ENCODE results near the gene SH3GLB1. TPM values are rescaled to one million over a fixed set of nuclear protein-coding genes. Genes with fewer than 3 reads are reported as not detected.

The SH3GLB1 gene
- total and polyA plus RNA-seq, 9 of the 15 experiments (the other 6 are each of a cell fraction or from before 2014, with no cell fraction given): 8.6 to 34.2 (median 24.2) TPM

- TF ChIP-seq AFF1 (IDR thresholded peaks at IDR 0.05; ENCODE audit: low read depth in 1 of 2, partially characterized antibody in 2 of 2) (no peak), PHF8 (IDR thresholded peaks at IDR 0.05; ENCODE audit: borderline replicate concordance, low read length) (peak; percentile 80; the same call in 1 of the 2 replicates), KDM5B (IDR thresholded peaks at IDR 0.05; ENCODE audit: insufficient replicate concordance, low read depth, low read length) (peak; percentile 55), ARID2 (IDR thresholded peaks at IDR 0.05) (no peak), ZNF408 (CRISPR knock-in tag; IDR thresholded peaks at IDR 0.05; ENCODE audit: low read depth) (no peak), DLX4 (CRISPR knock-in tag; IDR thresholded peaks at IDR 0.05) (no peak), ZFP36 (IDR thresholded peaks at IDR 0.05; ENCODE audit: low read depth, low read length, partially characterized antibody) (no peak), KDM4B (IDR thresholded peaks at IDR 0.05; ENCODE audit: borderline replicate concordance in 2 of 2, low read depth in 1 of 2) (no peak), EHMT2 (IDR thresholded peaks at IDR 0.05) (no peak), ZC3H4 (CRISPR knock-in tag; IDR thresholded peaks at IDR 0.05; ENCODE audit: borderline replicate concordance) (no peak), PHTF2 (CRISPR knock-in tag; IDR thresholded peaks at IDR 0.05) (no peak), BCOR (IDR thresholded peaks at IDR 0.05) (peak; percentile 48; the same call in 1 of the 2 replicates), POLR3G (IDR thresholded peaks at IDR 0.05; ENCODE audit: extremely low read depth, insufficient read length, insufficient replicate concordance) (no peak), SAP30 (IDR thresholded peaks at IDR 0.05; ENCODE audit: borderline replicate concordance, insufficient read depth, low read depth, low read length, poor library complexity, severe bottlenecking) (peak; percentile 49), RERE (CRISPR knock-in tag; IDR thresholded peaks at IDR 0.05; ENCODE audit: borderline replicate concordance) (no peak)
- TF ChIP-seq, protein P1, sequence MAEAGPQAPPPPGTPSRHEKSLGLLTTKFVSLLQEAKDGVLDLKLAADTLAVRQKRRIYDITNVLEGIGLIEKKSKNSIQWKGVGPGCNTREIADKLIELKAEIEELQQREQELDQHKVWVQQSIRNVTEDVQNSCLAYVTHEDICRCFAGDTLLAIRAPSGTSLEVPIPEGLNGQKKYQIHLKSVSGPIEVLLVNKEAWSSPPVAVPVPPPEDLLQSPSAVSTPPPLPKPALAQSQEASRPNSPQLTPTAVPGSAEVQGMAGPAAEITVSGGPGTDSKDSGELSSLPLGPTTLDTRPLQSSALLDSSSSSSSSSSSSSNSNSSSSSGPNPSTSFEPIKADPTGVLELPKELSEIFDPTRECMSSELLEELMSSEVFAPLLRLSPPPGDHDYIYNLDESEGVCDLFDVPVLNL (CRISPR knock-in tag; IDR thresholded peaks at IDR 0.05; ENCODE audit: low read depth): no peak
These were observed at the start of gene SH3GLB1 (continued) for GRCh38 chr1:86704458-86704971.

Data from K562 (cell line).